Type B pancreatic cell (in vitro differentiated cells): ENCODE measurements around the gene PICK1. TPM values are rescaled to one million over a fixed set of nuclear protein-coding genes. Genes with fewer than 3 reads are reported as not detected.

Source experiments
- DNase-seq: peaks from one replicate; pipeline ENCODE4 v3.0.0; 2021; ENCODE audit warnings: mixed read lengths; ENCODE audit not compliant: unreplicated experiment; ENCODE audit errors: extremely low spot score
- H3K27ac Mint-ChIP-seq: 2 replicates; pipeline ENCODE4 v1.8.0; 2021; ENCODE audit warnings: mild to moderate bottlenecking, mixed read lengths
- H3K27me3 Mint-ChIP-seq: 2 replicates; pipeline ENCODE4 v1.8.0; 2021; ENCODE audit warnings: mixed read lengths
- H3K36me3 Mint-ChIP-seq: 2 replicates; pipeline ENCODE4 v1.8.0; 2021; ENCODE audit warnings: mixed read lengths
- H3K4me1 Mint-ChIP-seq: one replicate; pipeline ENCODE4 v1.8.0; 2021; ENCODE audit warnings: mixed read lengths; ENCODE audit not compliant: unreplicated experiment
- H3K4me3 Mint-ChIP-seq: 2 replicates; pipeline ENCODE4 v1.8.0; 2021; ENCODE audit warnings: mild to moderate bottlenecking, mixed read lengths
- H3K9me3 Mint-ChIP-seq: 2 replicates; pipeline ENCODE4 v1.8.0; 2021; ENCODE audit warnings: mixed read lengths
- total RNA-seq: library from RNA; stranded (reverse); gene quantifications from 2 replicates; pipeline ENCODE4 v1.2.1, GENCODE V29; 2021; ENCODE audit warnings: low replicate concordance
- TF ChIP-seq, protein P1 (sequence below): fragments of 200-600 bp; sonication (generic); conservative IDR thresholded peaks from 2 replicates; pipeline ENCODE4 v1.5.0; 2021; ENCODE audit warnings: antibody characterized with exemption, mild to moderate bottlenecking

The PICK1 gene
- total RNA-seq, 1 donor from 2014 or later: 45.4 TPM

- H3K27ac Mint-ChIP-seq: no peak overlapping the region
- TF ChIP-seq, protein P1, sequence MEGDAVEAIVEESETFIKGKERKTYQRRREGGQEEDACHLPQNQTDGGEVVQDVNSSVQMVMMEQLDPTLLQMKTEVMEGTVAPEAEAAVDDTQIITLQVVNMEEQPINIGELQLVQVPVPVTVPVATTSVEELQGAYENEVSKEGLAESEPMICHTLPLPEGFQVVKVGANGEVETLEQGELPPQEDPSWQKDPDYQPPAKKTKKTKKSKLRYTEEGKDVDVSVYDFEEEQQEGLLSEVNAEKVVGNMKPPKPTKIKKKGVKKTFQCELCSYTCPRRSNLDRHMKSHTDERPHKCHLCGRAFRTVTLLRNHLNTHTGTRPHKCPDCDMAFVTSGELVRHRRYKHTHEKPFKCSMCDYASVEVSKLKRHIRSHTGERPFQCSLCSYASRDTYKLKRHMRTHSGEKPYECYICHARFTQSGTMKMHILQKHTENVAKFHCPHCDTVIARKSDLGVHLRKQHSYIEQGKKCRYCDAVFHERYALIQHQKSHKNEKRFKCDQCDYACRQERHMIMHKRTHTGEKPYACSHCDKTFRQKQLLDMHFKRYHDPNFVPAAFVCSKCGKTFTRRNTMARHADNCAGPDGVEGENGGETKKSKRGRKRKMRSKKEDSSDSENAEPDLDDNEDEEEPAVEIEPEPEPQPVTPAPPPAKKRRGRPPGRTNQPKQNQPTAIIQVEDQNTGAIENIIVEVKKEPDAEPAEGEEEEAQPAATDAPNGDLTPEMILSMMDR: peak; percentile 98
- H3K27me3 Mint-ChIP-seq: peaks cover under 1% of the 10 kb centered on the region
- peak; percentile 85 for DNase-seq
- H3K9me3 Mint-ChIP-seq: no peaks in the 10 kb centered on the region
- no peaks in the 10 kb centered on the region for H3K36me3 Mint-ChIP-seq
- peak overlapping the region; percentile 58 for H3K4me3 Mint-ChIP-seq
- peaks cover 6% of the 10 kb centered on the region for H3K4me1 Mint-ChIP-seq
Measured at GRCh38 chr22:38051900-38052862, 5.0 kb upstream of the PICK1 start.

GRCh38 chr22:38062791-38063190 is 5.6 kb downstream of the PICK1 start:
- no peak for DNase-seq
- TF ChIP-seq, protein P1: no peak
- peaks cover 10% of the 10 kb centered on the region for H3K36me3 Mint-ChIP-seq
- H3K27ac Mint-ChIP-seq: no peak overlapping the region
- H3K4me3 Mint-ChIP-seq: no peak overlapping the region
- H3K4me1 Mint-ChIP-seq: peaks cover 9% of the 10 kb centered on the region
- H3K27me3 Mint-ChIP-seq: no peaks in the 10 kb centered on the region
- no peaks in the 10 kb centered on the region for H3K9me3 Mint-ChIP-seq

DNA sequence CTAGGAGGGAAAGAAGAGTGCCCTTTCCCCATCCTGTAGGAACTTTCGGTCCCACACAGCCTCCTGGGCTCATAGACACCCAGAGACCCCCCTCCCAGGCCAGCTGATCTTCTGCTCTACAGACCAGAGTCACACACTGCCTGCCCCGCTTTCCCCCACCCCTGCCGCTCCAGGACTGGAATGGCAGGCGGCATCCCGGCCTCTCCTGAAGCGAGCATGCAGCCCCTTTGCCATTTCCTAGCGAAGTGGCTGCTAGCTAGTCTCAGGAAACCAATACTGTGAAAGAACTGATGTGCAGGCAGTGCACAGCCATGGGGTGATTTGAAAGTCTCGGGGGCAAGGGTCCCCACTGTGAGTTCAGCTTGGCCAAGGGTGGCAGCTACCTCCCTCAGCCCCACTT is 8.3 kb downstream of the PICK1 start:
- Mint-ChIP-seq H3K4me1 (peaks cover 4% of the 10 kb centered on the region), H3K4me3 (no peak overlapping the region), H3K36me3 (peaks cover 5% of the 10 kb centered on the region), H3K27me3 (no peaks in the 10 kb centered on the region), H3K27ac (no peak overlapping the region), H3K9me3 (no peaks in the 10 kb centered on the region)
- no peak for DNase-seq
- TF ChIP-seq, protein P1: no peak

- Mint-ChIP-seq H3K27ac (no peak overlapping the region), H3K9me3 (no peaks in the 10 kb centered on the region), H3K4me1 (peaks cover 4% of the 10 kb centered on the region), H3K4me3 (no peak overlapping the region), H3K36me3 (peaks cover 5% of the 10 kb centered on the region), H3K27me3 (no peaks in the 10 kb centered on the region)
- TF ChIP-seq, protein P1: no peak
- DNase-seq: no peak
Measured at GRCh38 chr22:38066381-38067027, 9.3 kb downstream of the PICK1 start.

DNA sequence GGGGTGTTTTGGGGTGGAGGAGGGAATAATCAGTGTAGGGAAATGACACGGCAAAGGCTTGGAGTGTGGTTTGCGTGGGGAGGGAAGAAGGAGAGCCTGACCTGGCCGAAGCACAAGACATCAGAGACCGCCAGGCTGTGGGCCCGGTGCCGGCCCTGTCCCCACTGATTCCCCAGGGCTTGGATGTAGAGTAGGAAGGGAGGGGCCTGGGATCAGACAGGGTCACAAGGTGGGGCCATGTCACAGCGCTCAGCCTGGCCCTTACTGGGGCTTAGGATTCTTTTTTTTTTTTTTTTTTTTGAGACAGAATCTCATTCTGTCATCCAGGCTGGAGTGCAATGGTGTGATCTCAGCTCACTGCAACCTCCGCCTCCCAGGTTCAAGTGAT is 9.8 kb downstream of the PICK1 start:
- Mint-ChIP-seq H3K27me3 (no peaks in the 10 kb centered on the region), H3K9me3 (no peaks in the 10 kb centered on the region), H3K4me3 (no peak overlapping the region), H3K36me3 (peaks cover 5% of the 10 kb centered on the region), H3K4me1 (peaks cover 4% of the 10 kb centered on the region), H3K27ac (no peak overlapping the region)
- TF ChIP-seq, protein P1: no peak
- no peak for DNase-seq
